ENCODE results near the gene ATP9A.
A peak's percentile ranks its signal among the peaks of the same experiment; 100 is the strongest.

The ATP9A gene

DNA sequence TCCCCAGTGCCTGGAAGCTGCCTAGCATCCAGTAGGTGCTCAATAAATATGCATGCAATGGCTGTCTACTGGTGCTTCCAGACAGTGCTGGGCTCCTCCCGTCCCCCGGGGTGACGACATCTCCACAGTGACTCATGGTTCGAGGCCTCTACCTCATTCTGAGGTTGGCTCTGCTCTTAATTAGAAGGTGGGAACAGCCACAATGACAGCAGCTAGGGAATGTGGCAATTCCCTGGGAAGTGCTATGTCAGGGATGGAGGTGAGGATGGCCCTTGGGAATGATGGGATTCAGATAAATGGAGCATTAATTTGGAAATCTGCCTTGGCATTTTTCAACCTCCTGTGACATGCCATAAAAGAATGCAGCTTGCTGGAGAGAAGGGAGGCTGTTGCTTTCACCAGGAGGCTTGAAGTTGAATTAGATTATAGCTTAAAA, 182.2 kb downstream of the ATP9A start:
- H3K4me1 ChIP-seq (ENCODE audit: control insufficient read depth, insufficient read depth, low read length, poor library complexity, severe bottlenecking): no peaks in the 10 kb centered on the region
- H3K9me3 ChIP-seq (ENCODE audit: control insufficient read depth, low read length): no peaks in the 10 kb centered on the region
- no peak overlapping the region for H3K4me3 ChIP-seq (ENCODE audit: extremely low read depth, insufficient read depth, low read length, poor library complexity, severe bottlenecking)
- WGBS, 2 experiments (ENCODE audit: insufficient coverage in 2 of 2): 88% methylated on average over 3 of the region's 4 CpGs; no CpG with 5 or more reads in 1 of the 2 experiments
- no peaks in the 10 kb centered on the region for H3K36me3 ChIP-seq (ENCODE audit: control insufficient read depth, insufficient read depth, low read length)
- H3K27ac ChIP-seq (ENCODE audit: low read depth, low read length, severe bottlenecking): no peak overlapping the region

DNA sequence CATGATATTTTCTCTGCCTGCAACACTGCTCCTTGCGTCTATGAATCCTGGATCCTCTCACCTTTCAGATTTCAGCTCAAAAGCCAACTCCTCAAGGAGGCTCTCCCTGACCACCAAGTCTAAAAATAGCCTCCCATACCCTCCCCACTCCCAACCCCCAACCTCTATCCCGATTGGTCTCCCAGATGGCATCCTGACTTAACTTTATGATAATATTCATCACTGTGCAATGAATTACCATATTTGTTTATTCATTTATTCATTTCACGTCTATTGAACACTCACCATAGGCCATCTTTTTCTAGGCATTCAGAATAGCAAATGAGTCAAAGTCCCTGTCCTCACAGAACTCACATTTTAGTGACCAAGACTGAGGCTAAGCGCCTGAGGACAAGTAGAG, 183.0 kb downstream of the ATP9A start:
- H3K4me3 ChIP-seq (ENCODE audit: extremely low read depth, insufficient read depth, low read length, poor library complexity, severe bottlenecking): no peak overlapping the region
- no peaks in the 10 kb centered on the region for H3K9me3 ChIP-seq (ENCODE audit: control insufficient read depth, low read length)
- H3K4me1 ChIP-seq (ENCODE audit: control insufficient read depth, insufficient read depth, low read length, poor library complexity, severe bottlenecking): no peaks in the 10 kb centered on the region
- H3K36me3 ChIP-seq (ENCODE audit: control insufficient read depth, insufficient read depth, low read length): no peaks in the 10 kb centered on the region
- WGBS, 2 experiments (ENCODE audit: insufficient coverage in 2 of 2): 100% methylated on average over 1 to 3 of the region's 4 CpGs
- peak overlapping the region; percentile 41 for H3K27ac ChIP-seq (ENCODE audit: low read depth, low read length, severe bottlenecking)

- H3K4me3 ChIP-seq (ENCODE audit: extremely low read depth, insufficient read depth, low read length, poor library complexity, severe bottlenecking): no peak overlapping the region
- WGBS, 2 experiments (ENCODE audit: insufficient coverage in 2 of 2): 95 to 98% methylated on average over 4 of the region's 4 CpGs
- peak overlapping the region; percentile 41 for H3K27ac ChIP-seq (ENCODE audit: low read depth, low read length, severe bottlenecking)
- H3K4me1 ChIP-seq (ENCODE audit: control insufficient read depth, insufficient read depth, low read length, poor library complexity, severe bottlenecking): no peaks in the 10 kb centered on the region
- H3K36me3 ChIP-seq (ENCODE audit: control insufficient read depth, insufficient read depth, low read length): no peaks in the 10 kb centered on the region
- H3K9me3 ChIP-seq (ENCODE audit: control insufficient read depth, low read length): no peaks in the 10 kb centered on the region
These were observed 183.5 kb downstream of the ATP9A start for GRCh38 chr20:51584737-51585136.

DNA sequence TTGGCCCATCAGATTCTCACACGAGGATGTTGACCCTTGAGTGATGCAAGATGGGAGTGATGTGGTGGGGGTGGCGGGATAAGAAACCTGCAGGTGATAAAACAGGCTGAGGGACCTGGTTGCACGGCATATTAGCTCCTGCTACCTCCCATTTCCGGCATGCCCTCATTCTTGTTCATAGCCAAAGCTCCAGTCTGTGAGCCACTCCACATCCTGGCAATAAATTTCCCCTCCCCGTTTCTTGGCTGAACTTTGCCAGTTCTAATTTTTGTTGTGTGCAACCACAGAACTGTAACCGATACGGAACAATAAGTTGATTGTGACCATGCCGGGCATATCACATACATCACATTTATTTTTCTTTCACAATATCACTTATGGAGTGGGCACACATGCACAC, 184.1 kb downstream of the ATP9A start:
- peak overlapping the region; percentile 41 for H3K27ac ChIP-seq (ENCODE audit: low read depth, low read length, severe bottlenecking)

DNA sequence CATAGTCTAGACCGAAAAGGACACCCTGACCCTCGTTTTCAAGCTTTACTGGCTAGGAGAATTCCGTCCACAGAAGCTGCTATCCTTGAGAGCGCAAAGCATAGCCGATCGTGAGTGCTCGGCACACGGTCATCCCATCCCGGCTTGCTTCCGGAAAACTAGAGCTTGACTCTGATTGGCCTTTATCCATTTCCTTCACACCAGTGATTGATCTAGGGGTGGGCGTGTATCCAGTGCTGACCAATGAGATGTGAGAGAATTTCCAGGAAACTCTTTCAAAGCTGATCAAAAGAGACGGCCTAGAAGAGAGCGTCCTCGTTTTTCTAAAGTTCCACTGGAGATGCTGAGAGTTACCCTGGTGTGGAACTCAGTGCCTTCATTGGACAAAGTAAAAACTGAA, 184.7 kb downstream of the ATP9A start:
- 91 to 92% methylated on average over 11 to 13 of the region's 14 CpGs for WGBS, 2 experiments (ENCODE audit: insufficient coverage in 2 of 2)

More for the DNA sequence above, 184.1 kb downstream of the ATP9A start:
- Histone ChIP-seq H3K4me1 (ENCODE audit: control insufficient read depth, insufficient read depth, low read length, poor library complexity, severe bottlenecking) (no peaks in the 10 kb centered on the region), H3K4me3 (ENCODE audit: extremely low read depth, insufficient read depth, low read length, poor library complexity, severe bottlenecking) (no peak overlapping the region), H3K36me3 (ENCODE audit: control insufficient read depth, insufficient read depth, low read length) (no peaks in the 10 kb centered on the region), H3K9me3 (ENCODE audit: control insufficient read depth, low read length) (no peaks in the 10 kb centered on the region)
- WGBS, 2 experiments (ENCODE audit: insufficient coverage in 2 of 2): 95% methylated on average over 6 to 7 of the region's 8 CpGs

GRCh38 chr20:51583073-51583472, 185.1 kb downstream of the ATP9A start:
- Histone ChIP-seq H3K9me3 (ENCODE audit: control insufficient read depth, low read length) (no peaks in the 10 kb centered on the region), H3K4me1 (ENCODE audit: control insufficient read depth, insufficient read depth, low read length, poor library complexity, severe bottlenecking) (peaks cover 6% of the 10 kb centered on the region), H3K36me3 (ENCODE audit: control insufficient read depth, insufficient read depth, low read length) (no peaks in the 10 kb centered on the region), H3K27ac (ENCODE audit: low read depth, low read length, severe bottlenecking) (no peak overlapping the region), H3K4me3 (ENCODE audit: extremely low read depth, insufficient read depth, low read length, poor library complexity, severe bottlenecking) (no peak overlapping the region)
- WGBS, 2 experiments (ENCODE audit: insufficient coverage in 2 of 2): 95 to 97% methylated on average over 13 of the region's 13 CpGs

More for the DNA sequence above, 184.7 kb downstream of the ATP9A start:
- no peak overlapping the region for H3K27ac ChIP-seq (ENCODE audit: low read depth, low read length, severe bottlenecking)
- H3K4me1 ChIP-seq (ENCODE audit: control insufficient read depth, insufficient read depth, low read length, poor library complexity, severe bottlenecking): peaks cover 4% of the 10 kb centered on the region
- H3K4me3 ChIP-seq (ENCODE audit: extremely low read depth, insufficient read depth, low read length, poor library complexity, severe bottlenecking): no peak overlapping the region
- no peaks in the 10 kb centered on the region for H3K36me3 ChIP-seq (ENCODE audit: control insufficient read depth, insufficient read depth, low read length)
- no peaks in the 10 kb centered on the region for H3K9me3 ChIP-seq (ENCODE audit: control insufficient read depth, low read length)

- H3K4me1 ChIP-seq (ENCODE audit: control insufficient read depth, insufficient read depth, low read length, poor library complexity, severe bottlenecking): peaks cover 6% of the 10 kb centered on the region
- H3K36me3 ChIP-seq (ENCODE audit: control insufficient read depth, insufficient read depth, low read length): no peaks in the 10 kb centered on the region
- H3K27ac ChIP-seq (ENCODE audit: low read depth, low read length, severe bottlenecking): no peak overlapping the region
- no peak overlapping the region for H3K4me3 ChIP-seq (ENCODE audit: extremely low read depth, insufficient read depth, low read length, poor library complexity, severe bottlenecking)
- H3K9me3 ChIP-seq (ENCODE audit: control insufficient read depth, low read length): no peaks in the 10 kb centered on the region
These were observed 186.6 kb downstream of the ATP9A start for GRCh38 chr20:51581571-51581970.

GRCh38 chr20:51579137-51579536, 189.1 kb downstream of the ATP9A start:
- Histone ChIP-seq H3K4me3 (ENCODE audit: extremely low read depth, insufficient read depth, low read length, poor library complexity, severe bottlenecking) (no peak overlapping the region), H3K9me3 (ENCODE audit: control insufficient read depth, low read length) (no peaks in the 10 kb centered on the region), H3K4me1 (ENCODE audit: control insufficient read depth, insufficient read depth, low read length, poor library complexity, severe bottlenecking) (peaks cover 6% of the 10 kb centered on the region), H3K27ac (ENCODE audit: low read depth, low read length, severe bottlenecking) (no peak overlapping the region), H3K36me3 (ENCODE audit: control insufficient read depth, insufficient read depth, low read length) (no peaks in the 10 kb centered on the region)
- 80 to 81% methylated on average over 1 to 6 of the region's 8 CpGs for WGBS, 2 experiments (ENCODE audit: insufficient coverage in 2 of 2)

GRCh38 chr20:51578145-51578459, 190.1 kb downstream of the ATP9A start:
- H3K9me3 ChIP-seq (ENCODE audit: control insufficient read depth, low read length): no peaks in the 10 kb centered on the region
- no peak overlapping the region for H3K4me3 ChIP-seq (ENCODE audit: extremely low read depth, insufficient read depth, low read length, poor library complexity, severe bottlenecking)
- no peaks in the 10 kb centered on the region for H3K36me3 ChIP-seq (ENCODE audit: control insufficient read depth, insufficient read depth, low read length)
- H3K27ac ChIP-seq (ENCODE audit: low read depth, low read length, severe bottlenecking): no peak overlapping the region
- H3K4me1 ChIP-seq (ENCODE audit: control insufficient read depth, insufficient read depth, low read length, poor library complexity, severe bottlenecking): peaks cover 6% of the 10 kb centered on the region
- 93 to 100% methylated on average over 2 of the region's 2 CpGs for WGBS, 2 experiments (ENCODE audit: insufficient coverage in 2 of 2)

DNA sequence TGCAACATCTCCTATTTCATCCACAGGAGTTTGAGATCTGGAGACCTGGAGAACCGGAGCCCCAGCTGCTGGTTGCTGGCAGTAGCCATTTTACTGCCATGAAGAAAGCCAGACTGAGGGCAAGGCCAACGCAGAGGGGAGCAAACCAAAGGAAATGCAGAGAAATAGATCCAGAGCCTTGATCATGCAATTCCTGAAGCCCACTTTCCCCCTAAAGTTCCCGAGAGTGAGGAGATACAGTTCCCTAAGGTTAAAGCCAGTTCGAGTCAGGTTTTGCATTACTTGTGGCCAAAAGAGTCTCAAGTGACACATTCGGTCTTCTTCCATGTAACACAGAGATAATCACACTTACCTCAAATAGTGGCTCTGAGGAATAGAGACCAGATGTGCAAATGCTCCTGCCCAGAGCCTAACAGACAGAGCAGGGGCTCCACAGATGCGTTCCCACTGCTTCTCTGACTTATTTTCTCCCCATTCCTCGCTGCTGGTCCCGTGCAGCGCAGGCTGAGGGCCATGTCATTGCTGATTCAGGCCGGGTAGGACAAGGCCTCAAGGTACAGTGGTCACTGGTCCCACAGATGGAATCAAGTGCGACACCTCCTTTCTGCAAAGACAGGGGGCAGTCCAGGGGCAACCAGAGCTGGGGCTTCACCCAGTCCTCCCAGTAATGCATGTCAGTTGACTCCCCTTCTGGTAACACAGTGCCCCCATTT, 190.6 kb downstream of the ATP9A start:
- Histone ChIP-seq H3K27ac (ENCODE audit: low read depth, low read length, severe bottlenecking) (no peak overlapping the region), H3K4me3 (ENCODE audit: extremely low read depth, insufficient read depth, low read length, poor library complexity, severe bottlenecking) (no peak overlapping the region), H3K36me3 (ENCODE audit: control insufficient read depth, insufficient read depth, low read length) (no peaks in the 10 kb centered on the region), H3K4me1 (ENCODE audit: control insufficient read depth, insufficient read depth, low read length, poor library complexity, severe bottlenecking) (peaks cover 6% of the 10 kb centered on the region), H3K9me3 (ENCODE audit: control insufficient read depth, low read length) (no peaks in the 10 kb centered on the region)
- WGBS, 2 experiments (ENCODE audit: insufficient coverage in 2 of 2): 91 to 93% methylated on average over 6 to 11 of the region's 11 CpGs

GRCh38 chr20:51575486-51575885, 192.7 kb downstream of the ATP9A start:
- Histone ChIP-seq H3K36me3 (ENCODE audit: control insufficient read depth, insufficient read depth, low read length) (no peaks in the 10 kb centered on the region), H3K9me3 (ENCODE audit: control insufficient read depth, low read length) (no peaks in the 10 kb centered on the region), H3K4me1 (ENCODE audit: control insufficient read depth, insufficient read depth, low read length, poor library complexity, severe bottlenecking) (peaks cover 6% of the 10 kb centered on the region), H3K4me3 (ENCODE audit: extremely low read depth, insufficient read depth, low read length, poor library complexity, severe bottlenecking) (no peak overlapping the region), H3K27ac (ENCODE audit: low read depth, low read length, severe bottlenecking) (no peak overlapping the region)
- 78 to 100% methylated on average over 2 of the region's 3 CpGs for WGBS, 2 experiments (ENCODE audit: insufficient coverage in 2 of 2)
